Ishikawa (cell line): Measurements from ENCODE around the gene MIF.

Experiments
- EP300 ChIP-seq: IDR thresholded peaks from 2 replicates; pipeline ENCODE4 v1.6.1; 2012; ENCODE audit warnings: borderline replicate concordance
- TAF1 ChIP-seq: IDR thresholded peaks from 2 replicates; pipeline ENCODE4 v1.6.1; 2012; ENCODE audit warnings: low read depth, mild to moderate bottlenecking
- YY1 ChIP-seq: IDR thresholded peaks from 2 replicates; pipeline ENCODE4 v1.6.1; 2012; ENCODE audit warnings: low read depth
- TF ChIP-seq, protein P1 (sequence below): IDR thresholded peaks from 2 replicates; pipeline ENCODE4 v1.6.1; 2012

DNA sequence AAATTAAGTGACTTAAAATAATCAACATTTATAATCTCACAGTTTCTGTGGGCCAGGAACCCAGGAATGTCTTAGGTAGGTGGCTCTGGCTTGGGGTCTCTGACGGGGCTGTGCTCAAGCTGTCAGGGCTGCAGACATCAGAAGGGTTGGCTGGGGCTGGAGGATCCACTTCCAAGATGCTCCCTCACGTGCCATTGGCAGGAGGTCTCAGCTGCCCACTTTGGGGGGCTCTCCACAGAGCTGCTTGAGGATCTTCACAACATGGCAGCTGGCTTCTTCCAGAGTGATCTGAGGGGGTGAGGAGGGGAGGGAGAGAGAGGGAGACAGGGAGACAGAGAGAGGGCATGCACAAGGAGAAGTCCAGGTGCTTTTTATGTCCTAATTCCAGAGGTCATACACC, 18.4 kb upstream of the MIF start:
- TF ChIP-seq YY1 (no peak), EP300 (no peak), TAF1 (no peak)
- TF ChIP-seq, protein P1, sequence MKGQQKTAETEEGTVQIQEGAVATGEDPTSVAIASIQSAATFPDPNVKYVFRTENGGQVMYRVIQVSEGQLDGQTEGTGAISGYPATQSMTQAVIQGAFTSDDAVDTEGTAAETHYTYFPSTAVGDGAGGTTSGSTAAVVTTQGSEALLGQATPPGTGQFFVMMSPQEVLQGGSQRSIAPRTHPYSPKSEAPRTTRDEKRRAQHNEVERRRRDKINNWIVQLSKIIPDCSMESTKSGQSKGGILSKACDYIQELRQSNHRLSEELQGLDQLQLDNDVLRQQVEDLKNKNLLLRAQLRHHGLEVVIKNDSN: no peak
